HepG2 (cell line): ENCODE results near the gene LRP10. TPM values are rescaled to one million over a fixed set of nuclear protein-coding genes. Genes with fewer than 3 reads are reported as not detected.
A peak's percentile ranks its signal among the peaks of the same experiment; 100 is the strongest.

Experiments used
- ATRX ChIP-seq: sonication (generic); formaldehyde crosslinking; IDR thresholded peaks from 2 replicates; pipeline ENCODE4 v1.4.0; 2020; ENCODE audit warnings: missing genetic modification reagents, borderline replicate concordance
- KLF15 ChIP-seq: sonication (generic); formaldehyde crosslinking; IDR thresholded peaks from 2 replicates; pipeline ENCODE4 v1.8.1; 2023; ENCODE audit warnings: borderline replicate concordance, mild to moderate bottlenecking, inconsistent platforms, missing genetic modification reagents, mixed read lengths
- PRDM15 ChIP-seq: sonication (generic); formaldehyde crosslinking; IDR thresholded peaks from 2 replicates; pipeline ENCODE4 v1.4.0; 2020; ENCODE audit warnings: missing genetic modification reagents
- RFXANK ChIP-seq: IDR thresholded peaks from 2 replicates; pipeline ENCODE4 v1.6.1; 2016
- THYN1 ChIP-seq: sonication (generic); formaldehyde crosslinking; IDR thresholded peaks from 2 replicates; pipeline ENCODE4 v1.8.1; 2023; ENCODE audit warnings: low read depth, mild to moderate bottlenecking, moderate library complexity, missing genetic modification reagents, borderline replicate concordance
- UBTF ChIP-seq: sonication (generic); formaldehyde crosslinking; IDR thresholded peaks from 2 replicates; pipeline ENCODE4 v1.4.0; 2020; ENCODE audit warnings: mild to moderate bottlenecking, missing genetic modification reagents
- ZBTB39 ChIP-seq: sonication (generic); formaldehyde crosslinking; IDR thresholded peaks from 2 replicates; pipeline ENCODE4 v1.5.0; 2020; ENCODE audit warnings: missing genetic modification reagents
- ZBTB8A ChIP-seq: sonication (generic); formaldehyde crosslinking; IDR thresholded peaks from 2 replicates; pipeline ENCODE4 v1.4.0; 2020; ENCODE audit warnings: mild to moderate bottlenecking, low read depth, missing genetic modification reagents, borderline replicate concordance
- ZNF275 ChIP-seq: sonication (generic); formaldehyde crosslinking; IDR thresholded peaks from 2 replicates; pipeline ENCODE4 v1.8.0; 2022; ENCODE audit warnings: missing genetic modification reagents, mild to moderate bottlenecking, inconsistent platforms, borderline replicate concordance
- ZNF350 ChIP-seq: sonication (generic); formaldehyde crosslinking; IDR thresholded peaks from 2 replicates; pipeline ENCODE4 v1.4.0; 2020; ENCODE audit warnings: mild to moderate bottlenecking, low read depth, missing genetic modification reagents, borderline replicate concordance
- ZNF460 ChIP-seq: sonication (generic); formaldehyde crosslinking; IDR thresholded peaks from 2 replicates; pipeline ENCODE4 v1.5.1; 2020; ENCODE audit warnings: missing genetic modification reagents, mild to moderate bottlenecking, borderline replicate concordance
- ZNF687 ChIP-seq: sonication (generic); formaldehyde crosslinking; IDR thresholded peaks from 2 replicates; pipeline ENCODE4 v1.5.1; 2020; ENCODE audit warnings: mild to moderate bottlenecking, missing genetic modification reagents, moderate library complexity
- ZNF782 ChIP-seq: sonication (generic); formaldehyde crosslinking; IDR thresholded peaks from 2 replicates; pipeline ENCODE4 v1.4.0; 2020; ENCODE audit warnings: missing genetic modification reagents, mild to moderate bottlenecking, borderline replicate concordance
- ZSCAN29 ChIP-seq: sonication (generic); formaldehyde crosslinking; conservative IDR thresholded peaks from 2 replicates; pipeline ENCODE4 v1.4.0; 2020; ENCODE audit warnings: mild to moderate bottlenecking, missing genetic modification reagents
- polyA plus RNA-seq, 8 experiments: library from polyadenylated mRNA; depleted of rRNA in 3 of 8; stranded (reverse) in 7 of 8; unstranded in 1 of 8; fragments of >200 nt; fragmentation: Illumina TruSeq in 4 of 8; extraction: Trizol in 4 of 8; gene quantifications; 2 replicates each; pipeline versions ENCODE4 v1.2.1 to v1.2.3, GENCODE V29; 2011 to 2016; ENCODE audit warnings: low read depth in 4 of 8, missing spikeins in 1 of 8, mixed read lengths in 1 of 8; ENCODE audit not compliant: insufficient read depth in 1 of 8
- total RNA-seq, 5 experiments: library from RNA; depleted of rRNA; stranded (reverse); fragments of >200 nt; fragmentation: Illumina TruSeq; extraction: Trizol; gene quantifications; 2 replicates each; pipeline ENCODE4 v1.2.3, GENCODE V29; 2016; ENCODE audit warnings: low read depth in 1 of 5

The LRP10 gene
- total and polyA plus RNA-seq, 2 of the 13 experiments (the other 11 are each of a cell fraction or from before 2014, with no cell fraction given): 16.9 to 45.2 TPM

- TF ChIP-seq ZNF687 (CRISPR knock-in tag): 0 out of 2 replicates have a peak, but pooled peaks have one; percentile 30
- no peak for TF ChIP-seq ZBTB8A (CRISPR knock-in tag)
- no peak for TF ChIP-seq KLF15 (CRISPR knock-in tag)
- no peak for TF ChIP-seq ZSCAN29 (CRISPR knock-in tag)
- TF ChIP-seq ZNF460 (CRISPR knock-in tag): no peak
- TF ChIP-seq RFXANK: no peak
- TF ChIP-seq ATRX: no peak
- no peak for TF ChIP-seq UBTF
- no peak for TF ChIP-seq ZBTB39 (CRISPR knock-in tag)
- TF ChIP-seq ZNF350 (CRISPR knock-in tag): no peak
- no peak for TF ChIP-seq ZNF275 (CRISPR knock-in tag)
- TF ChIP-seq PRDM15 (CRISPR knock-in tag): no peak
- no peak for TF ChIP-seq THYN1
- no peak for TF ChIP-seq ZNF782 (CRISPR knock-in tag)
These were observed 49.4 kb upstream of the LRP10 start (continued) for GRCh38 chr14:22822016-22822570.
